Activated T-helper 2 cell treated with anti-CD3 and anti-CD28 coated beads, Interferon-gamma antibody, Interleukin-2, Interleukin-4, amounts not matched to agents 10 μg/mL and 5 μg/mL and 100 μg/mL, durations not matched to agents 14 hours and 24 hours and 36 hours (primary cell): ENCODE measurements around the gene PRODH. TPM values are rescaled to one million over a fixed set of nuclear protein-coding genes. Genes with fewer than 3 reads are reported as not detected.
"Not testable (repeated sequence)": the region's sequence is repeated elsewhere in the genome, so short reads cannot be mapped to it uniquely, and the experiment has no call there.

Experiments used
- DNase-seq: peaks from one replicate; pipeline ENCODE4 v3.0.0; 2021; ENCODE audit warnings: low spot score
- H3K27ac Mint-ChIP-seq: one replicate; pipeline ENCODE4 v1.8.0; 2021; ENCODE audit warnings: mixed read lengths
- H3K27me3 Mint-ChIP-seq: one replicate; pipeline ENCODE4 v1.8.0; 2021; ENCODE audit warnings: low read depth, mixed read lengths
- H3K36me3 Mint-ChIP-seq: one replicate; pipeline ENCODE4 v1.8.0; 2021; ENCODE audit warnings: low read depth, mixed read lengths
- H3K4me1 Mint-ChIP-seq: one replicate; pipeline ENCODE4 v1.8.0; 2021; ENCODE audit warnings: low read depth, mixed read lengths
- H3K4me3 Mint-ChIP-seq: one replicate; pipeline ENCODE4 v1.8.0; 2021; ENCODE audit warnings: low read depth, mild to moderate bottlenecking, moderate library complexity, mixed read lengths
- H3K9me3 Mint-ChIP-seq: one replicate; pipeline ENCODE4 v1.8.0; 2021; ENCODE audit warnings: mixed read lengths
- intact Hi-C: fragments of 100-400 bp; cut with micrococcal nuclease; formaldehyde crosslinking; loops from one replicate; pipeline ENCODE4 v1.15.1; 2023
- total RNA-seq: library from RNA; stranded (reverse); gene quantifications from 2 replicates; pipeline ENCODE4 v1.2.3, GENCODE V29; 2022

PRODH gene
- total RNA-seq, 1 donor from 2014 or later = 0.50 TPM

DNA sequence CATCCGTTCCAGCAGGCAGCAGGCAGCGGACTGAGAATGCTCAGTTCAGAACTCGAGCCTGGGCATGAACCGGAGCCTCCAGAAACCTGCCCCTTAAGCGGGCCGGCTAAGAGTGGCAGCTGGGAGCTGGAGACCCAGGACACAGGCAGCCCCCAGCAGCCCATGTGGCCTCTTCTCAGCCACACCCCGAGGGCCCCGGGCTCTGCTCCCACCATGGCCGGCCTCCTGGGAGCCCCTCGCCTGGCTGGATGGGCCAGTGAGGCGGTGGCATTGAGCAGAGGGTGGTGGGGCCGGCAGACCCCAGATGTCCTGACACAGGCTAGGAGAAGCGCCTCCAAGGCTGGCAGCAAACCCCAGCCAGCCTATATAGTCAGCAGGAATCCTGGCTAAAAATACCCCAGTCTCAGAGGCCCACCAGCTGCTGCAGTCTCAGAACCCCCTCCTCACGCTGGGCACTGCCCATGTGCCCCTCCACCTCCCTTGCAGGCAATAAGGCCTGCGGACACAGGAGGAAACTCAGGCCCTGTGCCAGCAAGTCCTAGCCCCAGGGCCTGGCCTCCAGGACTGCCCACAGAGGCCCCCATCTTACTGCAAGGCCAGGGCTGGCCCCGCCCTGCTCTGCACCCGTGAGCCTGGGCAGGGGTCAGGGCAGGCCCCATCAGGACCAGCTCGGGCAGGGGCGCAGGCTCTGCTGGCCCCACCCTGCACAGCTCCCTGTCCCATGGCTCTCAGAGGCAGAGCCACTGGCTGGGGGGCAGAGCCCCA is 28.6 kb upstream of the PRODH start:
- H3K9me3 Mint-ChIP-seq, DNase-seq, intact Hi-C loops, H3K36me3 Mint-ChIP-seq, H3K4me1 Mint-ChIP-seq, H3K27ac Mint-ChIP-seq, H3K27me3 Mint-ChIP-seq, H3K4me3 Mint-ChIP-seq: not testable (repeated sequence)

- H3K4me3 Mint-ChIP-seq, H3K9me3 Mint-ChIP-seq, H3K27ac Mint-ChIP-seq, H3K27me3 Mint-ChIP-seq, H3K4me1 Mint-ChIP-seq, H3K36me3 Mint-ChIP-seq, DNase-seq, intact Hi-C loops: not testable (repeated sequence)
Observed at GRCh38 chr22:18964051-18964450, 28.0 kb upstream of the PRODH start.

DNA sequence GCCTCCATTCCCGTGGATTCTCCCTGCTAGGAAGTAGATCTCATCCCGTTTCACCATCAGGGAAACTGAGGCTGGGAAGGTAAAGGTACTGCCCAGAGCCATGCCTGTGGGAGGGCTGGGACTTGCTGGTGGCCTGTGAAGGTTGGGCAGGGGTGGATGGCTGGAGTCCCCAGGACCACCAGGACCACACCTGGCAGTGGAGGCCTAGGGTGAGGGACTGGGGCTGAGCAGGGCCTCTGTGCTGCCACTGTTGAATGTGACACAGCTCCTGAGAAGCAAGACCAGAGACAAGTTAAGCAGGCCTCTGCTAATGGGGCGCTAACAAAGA is 26.2 kb upstream of the PRODH start:
- no peaks in the 10 kb centered on the region for H3K9me3 Mint-ChIP-seq
- H3K4me1 Mint-ChIP-seq = no peaks in the 10 kb centered on the region
- no peak overlapping the region for H3K27ac Mint-ChIP-seq

DNA sequence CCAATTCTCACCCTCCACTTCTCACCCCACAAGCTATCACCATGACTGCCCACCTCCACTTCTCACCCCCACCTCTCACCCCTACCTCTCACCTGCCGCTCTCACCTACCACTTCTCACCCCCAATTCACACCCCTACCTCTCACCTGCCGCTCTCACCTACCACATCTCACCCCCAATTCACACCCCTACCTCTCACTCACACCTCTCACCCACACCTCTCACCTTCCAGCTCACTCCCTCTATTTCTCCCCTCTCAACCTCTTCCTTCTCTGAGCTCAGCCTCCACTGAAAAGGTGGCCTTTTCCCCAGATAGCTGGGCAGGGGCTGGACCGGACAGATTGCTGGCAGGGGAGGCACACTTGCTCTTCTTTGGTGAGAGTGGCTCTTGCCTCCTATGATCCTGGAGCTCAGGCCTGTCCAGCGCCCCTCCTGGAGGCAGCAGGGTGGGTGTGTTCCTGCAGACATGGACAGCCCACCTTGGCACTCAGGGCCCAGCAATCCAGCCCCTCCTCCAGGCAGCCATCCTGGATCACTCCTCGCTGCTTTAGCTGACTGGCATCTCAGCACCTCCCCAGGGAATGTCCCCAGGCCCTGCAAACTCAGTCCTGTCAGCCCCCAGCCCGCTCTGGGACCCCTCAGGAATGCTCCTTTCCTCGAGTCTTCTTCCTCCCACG is 25.7 kb upstream of the PRODH start:
- H3K27me3 Mint-ChIP-seq, H3K9me3 Mint-ChIP-seq, intact Hi-C loops, H3K4me1 Mint-ChIP-seq, H3K36me3 Mint-ChIP-seq, H3K4me3 Mint-ChIP-seq, H3K27ac Mint-ChIP-seq, DNase-seq: not testable (repeated sequence)

More for the DNA sequence above, 26.2 kb upstream of the PRODH start:
- no peak overlapping the region for H3K4me3 Mint-ChIP-seq
- H3K36me3 Mint-ChIP-seq = no peaks in the 10 kb centered on the region
- no peak for DNase-seq
- H3K27me3 Mint-ChIP-seq = peaks cover 2% of the 10 kb centered on the region
- intact Hi-C loops = no loop called here

GRCh38 chr22:18961201-18961600 is 25.1 kb upstream of the PRODH start:
- H3K27me3 Mint-ChIP-seq, intact Hi-C loops: not testable (repeated sequence)

GRCh38 chr22:18960166-18960820 is 24.2 kb upstream of the PRODH start:
- H3K9me3 Mint-ChIP-seq, DNase-seq, intact Hi-C loops, H3K36me3 Mint-ChIP-seq, H3K27me3 Mint-ChIP-seq, H3K4me3 Mint-ChIP-seq, H3K4me1 Mint-ChIP-seq, H3K27ac Mint-ChIP-seq: not testable (repeated sequence)

More at GRCh38 chr22:18961201-18961600, 25.1 kb upstream of the PRODH start:
- not testable (repeated sequence) for H3K4me1 Mint-ChIP-seq, H3K4me3 Mint-ChIP-seq, DNase-seq, H3K27ac Mint-ChIP-seq, H3K9me3 Mint-ChIP-seq, H3K36me3 Mint-ChIP-seq

DNA sequence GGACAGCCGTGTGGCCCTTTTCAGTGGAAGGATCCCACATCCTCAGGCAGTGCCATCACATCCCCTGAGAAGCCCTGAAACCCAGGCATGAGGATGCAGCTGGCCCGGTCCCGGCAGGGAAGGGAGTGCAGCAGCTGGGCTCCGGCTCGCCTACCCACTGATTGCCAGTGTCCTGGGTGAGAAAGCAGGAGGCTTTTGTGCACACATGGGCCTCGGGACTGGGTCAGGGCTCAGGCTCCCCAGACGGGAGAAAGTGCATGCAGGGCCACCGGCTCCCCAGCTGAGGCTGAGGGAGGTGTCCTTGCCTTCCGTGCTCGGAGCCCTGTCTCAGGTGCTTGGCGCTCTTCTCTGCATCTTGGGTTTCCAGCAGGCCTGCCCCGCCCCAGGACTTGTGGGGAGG is 23.6 kb upstream of the PRODH start:
- H3K4me3 Mint-ChIP-seq, H3K36me3 Mint-ChIP-seq, H3K4me1 Mint-ChIP-seq, H3K27me3 Mint-ChIP-seq, H3K9me3 Mint-ChIP-seq, DNase-seq, intact Hi-C loops, H3K27ac Mint-ChIP-seq: not testable (repeated sequence)

GRCh38 chr22:18959266-18959665 is 23.2 kb upstream of the PRODH start:
- H3K36me3 Mint-ChIP-seq, H3K4me1 Mint-ChIP-seq, H3K27ac Mint-ChIP-seq, intact Hi-C loops, DNase-seq, H3K4me3 Mint-ChIP-seq, H3K27me3 Mint-ChIP-seq, H3K9me3 Mint-ChIP-seq: not testable (repeated sequence)

- DNase-seq, H3K27me3 Mint-ChIP-seq, H3K9me3 Mint-ChIP-seq, intact Hi-C loops, H3K4me1 Mint-ChIP-seq, H3K27ac Mint-ChIP-seq, H3K4me3 Mint-ChIP-seq, H3K36me3 Mint-ChIP-seq: not testable (repeated sequence)
Observed at GRCh38 chr22:18958738-18959137, 22.6 kb upstream of the PRODH start.

- H3K4me3 Mint-ChIP-seq, H3K36me3 Mint-ChIP-seq, intact Hi-C loops, H3K4me1 Mint-ChIP-seq, DNase-seq, H3K9me3 Mint-ChIP-seq, H3K27ac Mint-ChIP-seq, H3K27me3 Mint-ChIP-seq: not testable (repeated sequence)
Observed at GRCh38 chr22:18958321-18958705, 22.2 kb upstream of the PRODH start.

- H3K27me3 Mint-ChIP-seq, H3K4me3 Mint-ChIP-seq, H3K9me3 Mint-ChIP-seq, H3K27ac Mint-ChIP-seq, intact Hi-C loops, H3K4me1 Mint-ChIP-seq, H3K36me3 Mint-ChIP-seq, DNase-seq: not testable (repeated sequence)
Observed at GRCh38 chr22:18957621-18958320, 21.7 kb upstream of the PRODH start.

- DNase-seq, H3K9me3 Mint-ChIP-seq, H3K27me3 Mint-ChIP-seq, H3K4me1 Mint-ChIP-seq, intact Hi-C loops, H3K36me3 Mint-ChIP-seq, H3K27ac Mint-ChIP-seq, H3K4me3 Mint-ChIP-seq: not testable (repeated sequence)
Observed at GRCh38 chr22:18956956-18957355, 20.9 kb upstream of the PRODH start.
